HG02678 (cell line): ENCODE data around the gene MTHFSD.

ENCODE experiments used
- ATAC-seq: cut with Tn5 transposase; IDR thresholded peaks from one replicate; pipeline ENCODE4 v1.9.1; 2021; ENCODE audit warnings: mild to moderate bottlenecking, moderate library complexity; ENCODE audit not compliant: unreplicated experiment

MTHFSD gene

GRCh38 chr16:86572041-86572521, 17.0 kb upstream of the MTHFSD start:
- ATAC-seq: no peak

- no peak for ATAC-seq
Observed at GRCh38 chr16:86571530-86571915, 16.5 kb upstream of the MTHFSD start.

- ATAC-seq: no peak
Observed at GRCh38 chr16:86570558-86571529, 15.8 kb upstream of the MTHFSD start.

- ATAC-seq: no peak
Observed at GRCh38 chr16:86569701-86570447, 14.8 kb upstream of the MTHFSD start.

- ATAC-seq: no peak
Observed at GRCh38 chr16:86568677-86569623, 13.9 kb upstream of the MTHFSD start.

GRCh38 chr16:86567701-86568581, 12.9 kb upstream of the MTHFSD start:
- ATAC-seq: no peak

GRCh38 chr16:86566966-86567700, 12.1 kb upstream of the MTHFSD start:
- ATAC-seq: no peak

- no peak for ATAC-seq
Observed at GRCh38 chr16:86566601-86566965, 11.5 kb upstream of the MTHFSD start, which contains the start of gene FOXC2. Gene FOXC2 (plus strand): TSS chr16:86566829. CDS start chr16:86567336, 507 bp downstream.

GRCh38 chr16:86565644-86566511, 10.8 kb upstream of the MTHFSD start:
- ATAC-seq: no peak

GRCh38 chr16:86565181-86565631, 10.2 kb upstream of the MTHFSD start:
- no peak for ATAC-seq

GRCh38 chr16:86563469-86564345, 8.7 kb upstream of the MTHFSD start:
- ATAC-seq: peak; percentile 68

GRCh38 chr16:86562356-86562755, 7.3 kb upstream of the MTHFSD start:
- no peak for ATAC-seq

GRCh38 chr16:86559802-86560305, 4.8 kb upstream of the MTHFSD start:
- ATAC-seq: no peak

- no peak for ATAC-seq
Observed at GRCh38 chr16:86558355-86559193, 3.5 kb upstream of the MTHFSD start.

GRCh38 chr16:86557587-86557986, 2.6 kb upstream of the MTHFSD start:
- no peak for ATAC-seq

- ATAC-seq: no peak
Observed at GRCh38 chr16:86556576-86556975, 1.5 kb upstream of the MTHFSD start.
